Gastrocnemius medialis (tissue), 4 donors: ENCODE results near the gene POU2AF1. TPM values are rescaled to one million over a fixed set of nuclear protein-coding genes. Genes with fewer than 3 reads are reported as not detected.

ENCODE experiments used
- ATAC-seq, 2 donors: fragments of 150-250 bp; one replicate each; pipeline ENCODE4 v1.9.1; 2016
- DNase-seq, 2 donors: peaks; one replicate each; pipeline ENCODE4 v3.0.0-alpha.2; 2019
- H3K27ac ChIP-seq, 4 donors: fragments of 200-600 bp; sonication (generic); 1 replicate in 1 of 4; 2 replicates in 3 of 4; pipeline ENCODE4 v1.5.1; 2016 to 2018; ENCODE audit warnings: mild to moderate bottlenecking in 2 of 4, moderate library complexity in 1 of 4
- H3K27me3 ChIP-seq, 3 donors: fragments of 200-600 bp; sonication (generic) in 2 of 3; 1 replicate in 1 of 3; 2 replicates in 2 of 3; pipeline versions ENCODE4 v1.5.1 to v1.6.0; 2016 to 2019; ENCODE audit warnings: mild to moderate bottlenecking in 1 of 3, moderate library complexity in 1 of 3
- H3K36me3 ChIP-seq, 2 donors: fragments of 200-600 bp; sonication (generic) in 1 of 2; one replicate each; pipeline ENCODE4 v1.5.1; 2017 to 2018
- H3K4me1 ChIP-seq, 2 donors: fragments of 200-600 bp; sonication (generic) in 1 of 2; one replicate each; pipeline ENCODE4 v1.5.1; 2016 to 2017; ENCODE audit warnings: mild to moderate bottlenecking in 2 of 2
- H3K4me3 ChIP-seq, 4 donors: fragments of 200-600 bp; sonication (generic) in 3 of 4; 1 replicate in 1 of 4; 2 replicates in 3 of 4; pipeline ENCODE4 v1.5.1; 2016 to 2019; ENCODE audit warnings: mild to moderate bottlenecking in 2 of 4
- H3K9me3 ChIP-seq, 3 donors: fragments of 200-600 bp; sonication (generic) in 2 of 3; 1 replicate in 1 of 3; 2 replicates in 2 of 3; pipeline ENCODE4 v1.5.1; 2016 to 2019
- POLR2A ChIP-seq, 2 donors: fragments of 450-650 bp; IDR thresholded peaks; one replicate each; pipeline ENCODE4 v1.6.1; 2017; ENCODE audit warnings: antibody characterized with exemption in 2 of 2, mild to moderate bottlenecking in 2 of 2, moderate library complexity in 2 of 2
- in situ Hi-C, 4 donors: fragments of 200-750 bp; cut with MboI; loops; one replicate each; pipeline versions ENCODE4 v1.15.0 to v1.8.0; 2017; ENCODE audit warnings: low sequenced_read_pairs in 4 of 4
- intact Hi-C: fragments of 100-400 bp; cut with DNase I; formaldehyde crosslinking; loops from one replicate; pipeline ENCODE4 v1.15.1; 2023; ENCODE audit warnings: low total_unique reads
- total RNA-seq, 4 donors: library from RNA; depleted of rRNA; stranded (reverse); fragments of >200 nt; gene quantifications; one replicate each; pipeline versions ENCODE4 v1.1.0 to v1.2.3, GENCODE V29; 2016
- TF ChIP-seq, protein P1 (sequence below), 5 experiments: fragments of 450-650 bp in 3 of 5; fragments of 200-600 bp in 2 of 5; sonication (generic) in 2 of 5; IDR thresholded peaks in 4 of 5; conservative IDR thresholded peaks in 1 of 5; 1 replicate in 4 of 5; 2 replicates in 1 of 5; pipeline ENCODE4 v1.5.1; 2016 to 2019; ENCODE audit warnings: antibody characterized with exemption in 5 of 5, mild to moderate bottlenecking in 3 of 5, moderate library complexity in 3 of 5

The POU2AF1 gene
- total RNA-seq, 4 donors from 2014 or later: 0.29 to 0.78 TPM; not detected in 2

DNA sequence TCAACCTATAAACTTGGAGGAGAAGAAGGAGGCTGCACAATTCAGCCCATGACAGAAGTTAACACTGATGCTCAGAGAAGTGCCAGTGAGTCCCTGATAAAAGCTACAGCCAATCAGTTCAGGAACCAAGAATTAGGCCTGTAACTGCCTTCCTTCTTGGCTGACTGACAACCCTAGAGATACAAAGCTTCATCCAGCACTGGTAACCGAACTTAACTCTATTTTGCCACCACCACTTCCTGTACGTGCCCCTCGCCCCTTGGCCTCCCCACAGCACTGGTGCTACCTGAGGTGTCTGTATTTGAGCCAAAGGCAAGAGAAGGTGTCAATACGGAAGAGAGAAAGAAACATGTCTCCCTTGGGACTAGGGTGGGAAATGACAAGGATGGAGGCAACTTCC is 40.1 kb upstream of the POU2AF1 start:
- in situ Hi-C loops: no loop called here
- ATAC-seq: no peak
- Histone ChIP-seq H3K4me3 (no peak overlapping the region), H3K4me1 (peaks cover 16 to 23% of the 10 kb centered on the region in 2 donors), H3K36me3 (no peaks in the 10 kb centered on the region), H3K27ac (no peak overlapping the region), H3K27me3 (no peaks in the 10 kb centered on the region), H3K9me3 (no peaks in the 10 kb centered on the region)
- intact Hi-C loops: no loop called here
- DNase-seq: no peak
- TF ChIP-seq, protein P1, sequence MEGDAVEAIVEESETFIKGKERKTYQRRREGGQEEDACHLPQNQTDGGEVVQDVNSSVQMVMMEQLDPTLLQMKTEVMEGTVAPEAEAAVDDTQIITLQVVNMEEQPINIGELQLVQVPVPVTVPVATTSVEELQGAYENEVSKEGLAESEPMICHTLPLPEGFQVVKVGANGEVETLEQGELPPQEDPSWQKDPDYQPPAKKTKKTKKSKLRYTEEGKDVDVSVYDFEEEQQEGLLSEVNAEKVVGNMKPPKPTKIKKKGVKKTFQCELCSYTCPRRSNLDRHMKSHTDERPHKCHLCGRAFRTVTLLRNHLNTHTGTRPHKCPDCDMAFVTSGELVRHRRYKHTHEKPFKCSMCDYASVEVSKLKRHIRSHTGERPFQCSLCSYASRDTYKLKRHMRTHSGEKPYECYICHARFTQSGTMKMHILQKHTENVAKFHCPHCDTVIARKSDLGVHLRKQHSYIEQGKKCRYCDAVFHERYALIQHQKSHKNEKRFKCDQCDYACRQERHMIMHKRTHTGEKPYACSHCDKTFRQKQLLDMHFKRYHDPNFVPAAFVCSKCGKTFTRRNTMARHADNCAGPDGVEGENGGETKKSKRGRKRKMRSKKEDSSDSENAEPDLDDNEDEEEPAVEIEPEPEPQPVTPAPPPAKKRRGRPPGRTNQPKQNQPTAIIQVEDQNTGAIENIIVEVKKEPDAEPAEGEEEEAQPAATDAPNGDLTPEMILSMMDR (IDR thresholded peaks at IDR 0.05 in 4 of 5, conservative IDR thresholded peaks at IDR 0.05 in 1 of 5): no peak
- TF ChIP-seq POLR2A (IDR thresholded peaks at IDR 0.05): no peak

DNA sequence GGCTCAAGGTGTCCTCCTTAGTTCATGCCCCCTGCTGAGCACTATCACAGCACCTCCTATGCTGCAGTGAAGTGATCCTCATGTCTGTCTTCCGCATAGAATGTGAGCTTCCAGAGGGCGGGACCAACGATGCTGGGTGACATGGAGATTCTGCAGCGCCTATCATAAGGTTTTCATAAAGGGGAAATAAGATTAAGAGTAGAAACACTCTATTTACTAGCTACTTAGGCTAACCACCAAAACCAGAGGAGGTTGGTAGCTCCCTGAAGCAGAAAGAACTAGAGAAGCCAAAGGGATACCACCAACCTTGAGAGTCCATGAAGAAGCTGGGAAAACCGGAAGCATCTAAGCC is 39.3 kb upstream of the POU2AF1 start:
- no peak for ATAC-seq
- Histone ChIP-seq H3K27ac (peak overlapping the region in 2 of 4 donors; percentile 24 to 41), H3K36me3 (no peaks in the 10 kb centered on the region), H3K4me3 (no peak overlapping the region), H3K27me3 (no peaks in the 10 kb centered on the region), H3K9me3 (no peaks in the 10 kb centered on the region), H3K4me1 (peaks cover 16 to 23% of the 10 kb centered on the region in 2 donors)
- DNase-seq: no peak
- intact Hi-C loops: no loop called here
- TF ChIP-seq, protein P1 (IDR thresholded peaks at IDR 0.05 in 4 of 5, conservative IDR thresholded peaks at IDR 0.05 in 1 of 5): no peak
- no peak for TF ChIP-seq POLR2A (IDR thresholded peaks at IDR 0.05)
- in situ Hi-C loops: no loop called here

DNA sequence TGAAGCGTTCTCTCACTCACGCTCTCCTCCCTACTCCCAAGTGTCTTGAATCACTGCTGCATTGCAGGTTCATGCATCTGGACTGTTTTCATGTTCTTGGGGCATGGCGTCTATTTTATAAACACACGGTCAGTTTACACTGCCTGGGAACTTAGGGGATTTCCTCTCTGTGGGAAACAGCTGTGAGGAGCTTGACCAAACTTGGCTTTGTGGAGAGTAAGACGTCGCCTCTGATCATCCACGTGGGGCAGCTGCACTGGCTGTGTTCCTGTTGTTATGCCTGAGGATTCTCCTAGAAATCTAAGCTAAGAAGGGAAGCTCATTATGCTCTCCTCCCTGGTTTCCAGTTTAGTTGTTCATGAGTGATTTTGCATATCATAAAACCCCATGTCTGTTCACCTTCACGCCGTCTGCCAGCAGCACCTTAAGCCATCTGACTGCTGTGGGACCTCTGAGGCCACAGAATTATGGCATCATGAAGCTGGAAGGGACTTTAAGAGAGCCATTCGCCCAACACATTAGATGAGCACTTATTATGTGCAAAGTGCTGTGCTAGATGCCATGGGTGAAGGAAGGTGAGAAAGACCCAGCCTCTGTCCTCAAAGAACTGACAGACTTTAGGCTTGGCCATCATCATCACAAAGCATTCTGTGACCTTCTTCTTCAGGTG is 38.8 kb upstream of the POU2AF1 start:
- in situ Hi-C loops (no loop called here), intact Hi-C loops (no loop called here)
- Histone ChIP-seq H3K4me1 (peaks cover 16 to 23% of the 10 kb centered on the region in 2 donors), H3K9me3 (no peaks in the 10 kb centered on the region), H3K4me3 (no peak overlapping the region), H3K27me3 (no peaks in the 10 kb centered on the region), H3K36me3 (no peaks in the 10 kb centered on the region), H3K27ac (peak overlapping the region in 3 of 4 donors; percentile 24 to 41 (median 34))
- TF ChIP-seq, protein P1 (IDR thresholded peaks at IDR 0.05 in 4 of 5, conservative IDR thresholded peaks at IDR 0.05 in 1 of 5): no peak
- no peak for TF ChIP-seq POLR2A (IDR thresholded peaks at IDR 0.05)
- DNase-seq: peak; percentile 59 to 72
- ATAC-seq: peak; percentile 88 to 91

DNA sequence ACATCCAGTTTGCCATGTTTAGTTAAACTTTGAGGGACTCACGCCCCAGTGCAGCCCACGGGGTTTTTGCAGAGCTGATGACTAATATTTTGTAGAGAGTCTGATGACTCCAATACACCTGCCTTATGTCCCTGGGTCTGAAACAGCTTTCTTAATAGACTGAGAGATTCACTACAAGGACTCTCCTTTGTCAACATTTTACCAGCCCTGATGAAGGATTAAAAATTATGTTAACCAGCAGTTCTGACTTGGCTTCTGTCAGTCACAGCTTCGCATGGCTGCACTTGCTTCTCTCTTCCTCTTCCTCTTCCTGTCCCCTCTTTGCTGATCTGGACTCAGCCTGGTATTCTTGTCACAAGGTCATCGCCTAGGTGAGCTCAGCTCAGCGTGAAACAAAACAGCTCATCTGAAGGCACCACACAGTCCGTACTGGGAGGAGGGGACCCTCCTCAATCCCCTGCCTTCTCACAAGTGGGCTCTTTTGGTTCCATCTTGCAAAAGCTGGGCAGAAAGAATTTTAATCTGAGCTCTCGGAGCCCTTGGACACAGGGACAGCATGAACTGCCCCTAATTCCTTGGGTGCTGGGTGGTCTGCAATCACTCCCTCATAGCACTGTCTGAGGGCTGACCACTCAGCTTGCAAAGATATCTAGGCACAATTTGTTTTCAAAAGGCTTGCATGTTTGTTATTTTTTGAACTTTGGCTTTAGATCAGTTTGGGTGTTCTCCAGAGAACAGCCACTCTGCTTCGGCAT is 38.1 kb upstream of the POU2AF1 start:
- peak in 1 of 2 donors; percentile 14 for ATAC-seq
- H3K36me3 ChIP-seq: no peaks in the 10 kb centered on the region
- H3K27me3 ChIP-seq: no peaks in the 10 kb centered on the region
- no peak for DNase-seq
- peaks cover 16 to 23% of the 10 kb centered on the region in 2 donors for H3K4me1 ChIP-seq
- in situ Hi-C loops (no loop called here), intact Hi-C loops (no loop called here)
- no peak overlapping the region for H3K4me3 ChIP-seq
- no peaks in the 10 kb centered on the region for H3K9me3 ChIP-seq
- H3K27ac ChIP-seq: peak overlapping the region in 2 of 4 donors; percentile 24 to 54
- TF ChIP-seq, protein P1 (IDR thresholded peaks at IDR 0.05 in 4 of 5, conservative IDR thresholded peaks at IDR 0.05 in 1 of 5): no peak
- no peak for TF ChIP-seq POLR2A (IDR thresholded peaks at IDR 0.05)
